ENCODE measurements around the gene HCAR2. TPM values are rescaled to one million over a fixed set of nuclear protein-coding genes. Genes with fewer than 3 reads are reported as not detected.
"Not testable (repeated sequence)": the region's sequence is repeated elsewhere in the genome, so short reads cannot be mapped to it uniquely, and the experiment has no call there.

The HCAR2 gene
- not detected in 2 replicates for total RNA-seq
- total RNA-seq (2013), result 0.09 TPM
- polyA plus RNA-seq, result 0.35 and 0.82 TPM in 2 replicates
- 0.34 and 0.43 TPM in 2 replicates for polyA minus RNA-seq

- CTCF ChIA-PET; H3K4me3 Mint-ChIP-seq; H3K27ac Mint-ChIP-seq; H3K9ac ChIP-seq (ENCODE audit: low read length); H3K9me3 Mint-ChIP-seq (ENCODE audit: insufficient read depth); H3K36me3 ChIP-seq (replicated peaks in 1 of 2; ENCODE audit: control extremely low read depth in 1 of 2, control insufficient read depth in 1 of 2, extremely low read depth in 1 of 2, insufficient read depth in 2 of 2, low read length in 1 of 2); H3K4me1 Mint-ChIP-seq; H3K4me3 ChIP-seq (ENCODE audit: control extremely low read depth in 1 of 5, extremely low read depth in 1 of 5, insufficient read depth in 1 of 5, low read depth in 2 of 5, low read length in 4 of 5); intact Hi-C loops (cut with micrococcal nuclease); H3K27ac ChIP-seq (ENCODE audit: low read length in 2 of 2); H3K79me2 ChIP-seq (ENCODE audit: control insufficient read depth, insufficient read depth, low read length); DNase-seq; H3K27me3 Mint-ChIP-seq; POLR2A ChIA-PET; H3K27me3 ChIP-seq (replicated peaks in 1 of 4; ENCODE audit: control extremely low read depth in 1 of 4, control insufficient read depth in 3 of 4, insufficient read depth in 4 of 4, low read length in 3 of 4); H3K4me1 ChIP-seq (ENCODE audit: control insufficient read depth in 2 of 2, insufficient read depth in 2 of 2, low read length in 2 of 2); H3K9me3 ChIP-seq (ENCODE audit: control extremely low read depth in 1 of 3, control insufficient read depth in 2 of 3, insufficient read depth in 1 of 3, low read length in 2 of 3); ATAC-seq (ENCODE audit: low read depth); H2AFZ ChIP-seq (ENCODE audit: insufficient read depth, low read depth, low read length, poor library complexity, severe bottlenecking); H4K20me1 ChIP-seq (ENCODE audit: control insufficient read depth, insufficient read depth, low read length, poor library complexity, severe bottlenecking); H3K4me2 ChIP-seq (replicated peaks; ENCODE audit: low read depth, low read length, poor library complexity, severe bottlenecking): not testable (repeated sequence)
- 93% methylated on average over 17 of the region's 22 CpGs for WGBS (ENCODE audit: insufficient coverage)
Measured at GRCh38 chr12:122702890-122703611, at the start of gene HCAR2. Gene HCAR2, minus strand, starts transcription at chr12:122703357. Its CDS starts 74 bp downstream, at chr12:122703283.

- Mint-ChIP-seq H3K4me1 (peaks cover 48% of the 10 kb centered on the region), H3K27ac (peak within 1 kb of the TSS; percentile 94), H3K9me3 (ENCODE audit: insufficient read depth) (no peaks in the 10 kb centered on the region), H3K27me3 (no peaks in the 10 kb centered on the region), H3K4me3 (peak within 1 kb of the TSS; percentile 96)
- peaks cover 9% of the 10 kb centered on the region for H4K20me1 ChIP-seq (ENCODE audit: control insufficient read depth, insufficient read depth, low read length, poor library complexity, severe bottlenecking)
- H3K79me2 ChIP-seq (ENCODE audit: control insufficient read depth, insufficient read depth, low read length), result peaks cover 41% of the 10 kb centered on the region
- peak within 1 kb of the TSS; percentile 82 for H3K9ac ChIP-seq (ENCODE audit: low read length)
- H3K36me3 ChIP-seq (replicated peaks in 1 of 2; ENCODE audit: control extremely low read depth in 1 of 2, control insufficient read depth in 1 of 2, extremely low read depth in 1 of 2, insufficient read depth in 2 of 2, low read length in 1 of 2), result peaks cover 0 to 40% of the 10 kb centered on the region in 2 experiments
- H3K4me3 ChIP-seq (ENCODE audit: control extremely low read depth in 1 of 5, extremely low read depth in 1 of 5, insufficient read depth in 1 of 5, low read depth in 2 of 5, low read length in 4 of 5), result peak within 1 kb of the TSS; percentile 60 to 83 (median 78)
- WGBS (ENCODE audit: insufficient coverage), result under 1% methylated on average over 73 of the region's 73 CpGs
- H3K4me1 ChIP-seq (ENCODE audit: control insufficient read depth in 2 of 2, insufficient read depth in 2 of 2, low read length in 2 of 2), result peaks cover 13 to 23% of the 10 kb centered on the region in 2 donors
- H3K4me2 ChIP-seq (replicated peaks; ENCODE audit: low read depth, low read length, poor library complexity, severe bottlenecking), result peak within 1 kb of the TSS; percentile 75
- ATAC-seq (ENCODE audit: low read depth), result peak; percentile 94
- peak within 1 kb of the TSS; percentile 75 to 90 for H3K27ac ChIP-seq (ENCODE audit: low read length in 2 of 2)
- H3K27me3 ChIP-seq (replicated peaks in 1 of 4; ENCODE audit: control extremely low read depth in 1 of 4, control insufficient read depth in 3 of 4, insufficient read depth in 4 of 4, low read length in 3 of 4), result no peaks in the 10 kb centered on the region
- ChIA-PET CTCF (interaction anchor here (0.6 to 3.1 kb wide), 7 partner anchors 19 to 353 kb away, joined by 3 to 48 read pairs (median 4); no protein-coding TSS in a partner anchor), POLR2A (interaction anchor here (0.6 to 1.7 kb wide), 3 partner anchors 21 to 206 kb away, joined by 3 to 4 read pairs (median 3); partner anchors contain the start of gene CCDC62)
- no peak for TF ChIP-seq EZH2 (IDR thresholded peaks at IDR 0.05; ENCODE audit: borderline replicate concordance, insufficient read depth, low read depth, low read length, poor library complexity, severe bottlenecking)
- TF ChIP-seq CTCF (IDR thresholded peaks at IDR 0.05), result peak; percentile 80
- peak; percentile 99 for DNase-seq
- peak within 1 kb of the TSS; percentile 88 for H2AFZ ChIP-seq (ENCODE audit: insufficient read depth, low read depth, low read length, poor library complexity, severe bottlenecking)
- intact Hi-C loops (cut with micrococcal nuclease), result loop anchor here (1.0 to 5.0 kb wide), 8 partner anchors 22 to 486 kb away; partner anchors contain the start of genes ABCB9, CCDC62, KNTC1 and VPS33A
- H3K9me3 ChIP-seq (ENCODE audit: control extremely low read depth in 1 of 3, control insufficient read depth in 2 of 3, insufficient read depth in 1 of 3, low read length in 2 of 3), result no peaks in the 10 kb centered on the region
Measured at GRCh38 chr12:122752464-122753318, 49.5 kb upstream of the HCAR2 start, which contains the start of gene DENR. Gene DENR, plus strand, starts transcription at chr12:122752824. Its CDS starts 878 bp downstream, at chr12:122753702.
